Amniotic epithelial cell (primary cell): Measurements from ENCODE around the gene OSBPL8.
"Not testable (repeated sequence)": the region's sequence is repeated elsewhere in the genome, so short reads cannot be mapped to it uniquely, and the experiment has no call there.

Experiments
- DNase-seq: peaks from one replicate; pipeline ENCODE4 v3.0.0-alpha.2; 2010; ENCODE audit warnings: low read depth

OSBPL8 gene

GRCh38 chr12:76346798-76347420 is 212.7 kb downstream of the OSBPL8 start:
- peak; percentile 60 for DNase-seq

DNA sequence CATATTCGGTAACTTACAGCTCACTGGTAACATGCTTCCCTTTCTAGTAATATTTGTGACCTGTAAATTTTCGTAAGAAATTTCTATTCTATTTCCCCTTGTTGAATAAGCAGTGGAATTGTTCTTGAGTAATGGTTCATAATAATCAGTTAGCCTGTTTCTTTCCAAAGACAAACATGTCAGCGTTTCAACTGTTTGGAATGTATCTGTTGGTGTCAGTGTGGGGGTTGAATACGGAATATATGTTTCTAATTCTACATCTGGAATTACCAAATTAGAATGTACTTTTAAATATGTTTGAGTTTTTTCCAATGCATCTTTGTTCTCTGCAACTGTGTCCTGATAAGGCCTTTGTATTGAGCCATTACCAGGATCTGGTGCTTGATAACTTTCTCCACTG is 213.3 kb downstream of the OSBPL8 start:
- peak; percentile 36 for DNase-seq

- no peak for DNase-seq
Observed at GRCh38 chr12:76345569-76345968, 214.0 kb downstream of the OSBPL8 start.

GRCh38 chr12:76341436-76342030 is 218.0 kb downstream of the OSBPL8 start:
- DNase-seq: peak; percentile 37

DNA sequence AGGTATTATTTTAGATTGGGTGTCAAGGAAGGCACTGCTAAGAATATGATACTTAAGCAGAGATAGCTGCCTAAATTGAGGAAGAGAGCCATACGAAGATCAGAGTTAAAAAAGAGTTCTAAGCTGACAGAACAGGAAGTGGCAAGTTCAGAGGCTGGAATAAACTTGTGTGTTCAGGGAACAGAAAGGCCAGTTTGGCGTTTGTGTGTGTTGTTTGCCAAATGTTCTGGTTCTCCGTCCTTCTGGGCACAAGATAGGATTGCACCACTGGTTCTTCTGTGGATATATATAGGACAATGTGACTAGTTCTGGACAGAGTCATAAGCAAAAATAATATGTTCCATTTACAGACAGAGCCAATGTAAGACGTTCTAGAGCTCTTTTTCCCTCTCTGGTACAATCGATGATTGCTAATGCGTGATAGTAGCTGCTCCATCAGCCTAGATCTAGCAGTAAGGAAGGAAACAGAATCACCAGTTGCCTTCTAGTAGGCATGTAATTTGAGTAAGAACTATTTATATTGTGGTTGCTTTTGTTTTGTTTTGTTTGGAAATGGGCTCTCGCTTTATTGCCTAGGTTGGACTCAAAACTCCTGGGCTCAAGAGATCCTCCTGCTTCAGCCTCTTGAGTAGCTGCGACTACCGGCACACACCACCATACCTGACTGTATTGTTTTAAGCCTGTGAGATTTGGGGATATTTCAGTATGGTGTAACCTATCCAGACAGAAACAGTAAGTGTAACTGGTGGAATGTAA is 218.7 kb downstream of the OSBPL8 start:
- no peak for DNase-seq

DNA sequence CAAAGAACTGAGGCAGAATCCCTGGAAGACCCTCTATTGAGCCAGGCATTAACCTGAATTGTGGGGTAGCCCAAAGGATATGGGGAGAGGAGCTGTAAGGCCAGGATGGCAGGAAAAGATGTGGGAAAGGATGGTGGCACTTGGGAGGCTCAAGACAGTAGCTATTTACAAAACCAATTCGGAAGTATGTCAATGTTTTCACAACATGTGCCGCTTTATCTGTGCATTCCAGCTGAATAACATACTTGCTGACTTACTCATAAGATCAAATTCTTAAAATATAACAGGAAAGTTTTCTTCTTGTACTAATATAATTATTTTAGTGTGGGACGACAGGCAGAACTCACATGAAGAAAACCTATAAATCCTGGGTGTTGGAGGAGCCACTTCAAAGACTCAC is 222.0 kb downstream of the OSBPL8 start:
- DNase-seq: peak; percentile 76

- no peak for DNase-seq
Observed at GRCh38 chr12:76332606-76333005, 227.0 kb downstream of the OSBPL8 start.

DNA sequence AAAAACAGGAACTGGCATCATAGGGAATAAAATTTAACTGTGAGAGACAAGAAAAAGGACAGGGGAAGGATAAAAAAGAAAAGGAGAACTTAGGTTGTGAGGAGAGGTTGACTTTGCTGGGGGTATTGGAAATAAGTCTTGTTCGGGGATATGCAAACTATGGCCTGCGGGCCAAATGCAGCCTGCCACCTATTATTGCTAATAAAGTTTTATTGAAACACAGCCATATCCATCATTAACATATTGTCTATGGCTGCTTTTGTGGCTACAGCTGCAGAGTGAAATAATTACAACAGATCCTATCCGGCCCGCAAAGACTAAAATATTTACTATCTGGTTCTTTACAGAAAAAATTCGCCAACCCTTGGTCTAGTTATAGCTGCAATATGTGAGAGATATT is 230.0 kb downstream of the OSBPL8 start:
- no peak for DNase-seq

GRCh38 chr12:76329159-76329558 is 230.4 kb downstream of the OSBPL8 start:
- peak; percentile 80 for DNase-seq

- not testable (repeated sequence) for DNase-seq
Observed at GRCh38 chr12:76319595-76320319, 239.8 kb downstream of the OSBPL8 start.

DNA sequence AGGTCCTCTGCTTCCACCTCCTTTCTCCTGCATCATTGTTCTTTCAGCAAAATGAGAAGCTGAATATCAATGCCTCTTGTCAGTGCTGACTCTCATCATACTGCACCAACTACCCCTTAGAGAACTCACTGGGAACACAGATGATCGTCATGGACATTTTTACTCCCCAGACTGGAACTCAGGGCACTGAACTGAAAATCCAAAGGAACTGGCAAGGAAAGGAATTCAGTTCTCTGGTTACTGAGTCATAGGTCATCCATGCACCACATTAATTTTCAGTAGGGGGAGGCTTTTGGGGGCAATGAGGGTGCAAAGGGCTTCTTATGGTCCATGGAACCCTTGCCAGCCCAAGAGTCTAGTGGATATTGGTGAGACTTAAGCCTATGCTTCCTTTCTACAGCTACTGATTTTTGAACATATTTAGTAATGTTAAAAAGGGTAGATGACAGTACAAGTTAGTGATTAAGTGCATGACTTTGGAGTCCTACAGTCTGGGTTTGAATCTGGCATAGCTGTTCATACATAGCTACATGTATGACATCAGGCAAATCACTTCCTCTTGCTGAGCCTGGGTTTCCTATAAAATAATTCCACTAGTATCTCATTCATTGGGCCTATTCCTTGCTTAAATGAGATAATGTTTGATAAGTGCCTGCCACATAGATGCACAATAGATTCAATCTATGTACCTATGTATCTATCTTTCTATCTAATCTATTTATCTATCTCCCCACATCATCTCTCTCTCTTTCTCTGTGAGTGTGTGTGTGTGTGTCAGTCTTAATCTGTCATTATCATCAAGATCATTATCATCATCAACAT is 240.6 kb downstream of the OSBPL8 start:
- DNase-seq: no peak

DNA sequence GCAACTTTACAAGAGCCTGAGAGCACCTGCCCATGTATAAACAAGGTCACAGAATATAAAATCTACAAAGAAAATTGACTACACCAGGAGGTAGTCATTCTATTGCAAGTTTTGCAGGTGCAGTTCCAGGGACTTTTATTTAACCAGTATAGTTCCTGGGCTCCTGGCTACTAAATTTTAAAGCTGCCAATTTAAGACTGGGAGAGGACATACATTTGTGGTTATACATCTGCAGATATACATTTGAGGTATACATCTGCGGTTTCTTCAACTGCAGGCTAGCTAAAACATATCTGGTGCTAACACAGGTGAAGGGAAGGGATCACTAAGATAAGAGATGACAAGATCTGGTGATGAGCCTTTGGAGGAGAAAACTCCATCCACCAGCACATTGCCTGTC is 241.6 kb downstream of the OSBPL8 start:
- DNase-seq: no peak

DNA sequence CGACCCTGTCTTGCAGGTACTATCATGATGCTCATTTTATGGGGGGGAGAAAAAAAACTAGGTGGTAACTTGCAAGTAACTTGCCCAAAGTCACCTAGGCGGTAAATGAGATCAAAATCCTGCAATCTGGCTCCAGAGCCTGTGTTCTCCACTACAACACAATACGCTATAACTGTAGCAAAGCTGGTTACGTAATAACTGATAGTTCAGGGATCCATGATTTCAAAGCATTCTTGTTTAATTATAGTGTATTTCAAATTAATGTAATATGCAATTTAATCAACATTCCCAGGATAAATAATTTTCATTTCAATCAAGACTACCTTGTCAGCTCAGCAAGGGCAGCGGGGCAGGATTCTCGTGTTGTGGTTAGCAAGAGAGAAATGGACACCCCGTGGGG is 243.1 kb downstream of the OSBPL8 start:
- no peak for DNase-seq

GRCh38 chr12:76313299-76313698 is 246.3 kb downstream of the OSBPL8 start:
- DNase-seq: no peak

DNA sequence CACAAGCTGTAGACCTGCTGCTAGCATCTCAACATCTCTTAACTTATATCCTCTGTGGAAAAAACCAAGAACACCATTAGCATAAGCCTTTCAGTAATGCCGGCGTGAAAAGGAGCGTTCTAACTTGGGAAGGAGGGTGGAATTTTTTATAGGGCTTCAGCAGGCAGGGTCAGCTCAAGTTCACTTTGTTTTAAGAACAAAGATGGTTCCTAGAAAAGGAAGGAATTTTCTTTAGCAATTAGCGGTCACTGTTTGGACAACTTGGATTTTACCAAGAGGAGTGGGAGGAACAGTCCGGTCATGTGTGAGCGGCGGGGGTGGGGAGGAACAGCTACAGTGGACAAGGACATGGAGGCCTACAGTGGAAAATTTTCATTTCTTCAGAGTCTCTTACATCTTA is 247.3 kb downstream of the OSBPL8 start:
- peak; percentile 16 for DNase-seq

GRCh38 chr12:76311796-76312195 is 247.8 kb downstream of the OSBPL8 start:
- DNase-seq: peak; percentile 60

- peak; percentile 58 for DNase-seq
Observed at GRCh38 chr12:76310110-76310509, 249.5 kb downstream of the OSBPL8 start.

DNA sequence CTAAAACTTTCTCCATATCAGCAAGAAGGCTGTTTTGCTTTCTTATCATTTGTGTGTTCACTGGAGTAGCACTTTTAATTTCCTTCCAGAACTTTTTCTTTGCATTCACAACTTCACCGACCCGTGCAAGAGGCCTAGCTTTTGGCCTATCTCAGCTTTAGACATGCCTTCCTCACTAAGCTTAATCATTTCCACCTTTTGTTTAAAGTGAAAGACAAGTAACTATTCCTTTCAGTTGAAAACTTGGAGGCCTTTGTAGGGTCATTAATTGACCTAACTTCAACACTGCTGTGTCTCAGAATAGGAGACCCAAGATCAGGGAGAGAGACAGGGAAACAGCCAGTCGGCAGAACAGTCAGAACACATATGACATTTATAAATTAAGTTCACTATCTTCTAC is 250.7 kb downstream of the OSBPL8 start:
- no peak for DNase-seq

- DNase-seq: no peak
Observed at GRCh38 chr12:76307083-76307482, 252.5 kb downstream of the OSBPL8 start.

GRCh38 chr12:76303989-76304460 is 255.5 kb downstream of the OSBPL8 start:
- peak; percentile 35 for DNase-seq

DNA sequence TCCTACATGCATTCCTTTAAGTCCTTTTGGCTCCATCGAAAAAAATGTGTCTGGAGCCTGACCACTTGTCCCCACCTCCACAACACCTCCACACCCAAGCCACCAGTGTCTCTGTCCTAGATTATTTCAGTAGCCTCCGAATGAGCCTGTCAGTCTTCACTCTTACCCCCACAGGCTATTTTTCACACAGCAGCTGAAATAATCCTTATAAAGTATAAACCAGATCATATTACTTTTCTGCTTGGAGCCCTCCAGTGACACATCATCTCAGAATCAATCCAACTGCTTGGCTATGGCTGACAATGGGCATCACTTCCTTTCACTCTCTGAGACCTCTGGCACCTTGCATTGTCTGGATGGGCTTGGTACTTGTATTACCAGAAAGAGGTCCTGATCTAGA is 256.2 kb downstream of the OSBPL8 start:
- no peak for DNase-seq
